ENCODE results near the gene KCNMA1.

Gene KCNMA1

GRCh38 chr10:77338143-77338542 is 299.5 kb downstream of the KCNMA1 start:
- whole genome bisulfite sequencing: 88% methylated on average over 4 of the region's 4 CpGs
- H3K4me3 ChIP-seq (ENCODE audit: low read length): no peak overlapping the region
- H3K27ac ChIP-seq (ENCODE audit: low read depth, low read length): no peak overlapping the region
- no peaks in the 10 kb centered on the region for H3K27me3 ChIP-seq (ENCODE audit: insufficient read depth, low read length)
- H3K36me3 ChIP-seq (ENCODE audit: insufficient read depth, low read length): no peaks in the 10 kb centered on the region
- no peak overlapping the region for H3K9ac ChIP-seq (ENCODE audit: low read depth, low read length)
- H3K9me3 ChIP-seq (ENCODE audit: insufficient read depth, low read depth, low read length): peaks cover 8% of the 10 kb centered on the region; the same call in 1 of the 2 replicates
- H3K4me1 ChIP-seq (ENCODE audit: insufficient read depth, low read length): no peaks in the 10 kb centered on the region

- Histone ChIP-seq H3K27me3 (ENCODE audit: insufficient read depth, low read length) (no peaks in the 10 kb centered on the region), H3K27ac (ENCODE audit: low read depth, low read length) (no peak overlapping the region), H3K4me3 (ENCODE audit: low read length) (no peak overlapping the region), H3K9ac (ENCODE audit: low read depth, low read length) (no peak overlapping the region), H3K4me1 (ENCODE audit: insufficient read depth, low read length) (no peaks in the 10 kb centered on the region), H3K36me3 (ENCODE audit: insufficient read depth, low read length) (no peaks in the 10 kb centered on the region), H3K9me3 (ENCODE audit: insufficient read depth, low read depth, low read length) (peaks cover 4% of the 10 kb centered on the region; the same call in 1 of the 2 replicates)
- 100% methylated on average over 1 of the region's 2 CpGs for WGBS
Observed at GRCh38 chr10:77334501-77334900, 303.1 kb downstream of the KCNMA1 start.

- no peak overlapping the region for H3K27ac ChIP-seq (ENCODE audit: low read depth, low read length)
Observed at GRCh38 chr10:77333610-77334340, 303.8 kb downstream of the KCNMA1 start.

GRCh38 chr10:77332256-77332655 is 305.4 kb downstream of the KCNMA1 start:
- Histone ChIP-seq H3K27ac (ENCODE audit: low read depth, low read length) (no peak overlapping the region), H3K4me3 (ENCODE audit: low read length) (no peak overlapping the region), H3K9ac (ENCODE audit: low read depth, low read length) (no peak overlapping the region), H3K9me3 (ENCODE audit: insufficient read depth, low read depth, low read length) (no peaks in the 10 kb centered on the region), H3K27me3 (ENCODE audit: insufficient read depth, low read length) (no peaks in the 10 kb centered on the region), H3K36me3 (ENCODE audit: insufficient read depth, low read length) (no peaks in the 10 kb centered on the region), H3K4me1 (ENCODE audit: insufficient read depth, low read length) (no peaks in the 10 kb centered on the region)

More at GRCh38 chr10:77333610-77334340, 303.8 kb downstream of the KCNMA1 start:
- Histone ChIP-seq H3K27me3 (ENCODE audit: insufficient read depth, low read length) (no peaks in the 10 kb centered on the region), H3K4me3 (ENCODE audit: low read length) (no peak overlapping the region), H3K4me1 (ENCODE audit: insufficient read depth, low read length) (no peaks in the 10 kb centered on the region), H3K9ac (ENCODE audit: low read depth, low read length) (no peak overlapping the region), H3K36me3 (ENCODE audit: insufficient read depth, low read length) (no peaks in the 10 kb centered on the region), H3K9me3 (ENCODE audit: insufficient read depth, low read depth, low read length) (no peaks in the 10 kb centered on the region)
- 91% methylated on average over 8 of the region's 8 CpGs for WGBS

GRCh38 chr10:77328272-77328816 is 309.3 kb downstream of the KCNMA1 start:
- no peaks in the 10 kb centered on the region for H3K9me3 ChIP-seq (ENCODE audit: insufficient read depth, low read depth, low read length)
- no peak overlapping the region for H3K4me3 ChIP-seq (ENCODE audit: low read length)
- peaks cover 12% of the 10 kb centered on the region; the same call in 1 of the 2 replicates for H3K4me1 ChIP-seq (ENCODE audit: insufficient read depth, low read length)
- no peak overlapping the region for H3K9ac ChIP-seq (ENCODE audit: low read depth, low read length)
- 66% methylated on average over 5 of the region's 6 CpGs for WGBS
- H3K27me3 ChIP-seq (ENCODE audit: insufficient read depth, low read length): no peaks in the 10 kb centered on the region
- H3K27ac ChIP-seq (ENCODE audit: low read depth, low read length): no peak overlapping the region
- H3K36me3 ChIP-seq (ENCODE audit: insufficient read depth, low read length): no peaks in the 10 kb centered on the region

GRCh38 chr10:77325233-77325537 is 312.4 kb downstream of the KCNMA1 start:
- H3K9ac ChIP-seq (ENCODE audit: low read depth, low read length): no peak overlapping the region
- 76% methylated on average over 4 of the region's 4 CpGs for WGBS
- H3K4me3 ChIP-seq (ENCODE audit: low read length): no peak overlapping the region
- H3K9me3 ChIP-seq (ENCODE audit: insufficient read depth, low read depth, low read length): no peaks in the 10 kb centered on the region
- H3K4me1 ChIP-seq (ENCODE audit: insufficient read depth, low read length): peaks cover 12% of the 10 kb centered on the region; the same call in 1 of the 2 replicates
- H3K27me3 ChIP-seq (ENCODE audit: insufficient read depth, low read length): no peaks in the 10 kb centered on the region
- no peak overlapping the region for H3K27ac ChIP-seq (ENCODE audit: low read depth, low read length)
- H3K36me3 ChIP-seq (ENCODE audit: insufficient read depth, low read length): no peaks in the 10 kb centered on the region

GRCh38 chr10:77321838-77322237 is 315.8 kb downstream of the KCNMA1 start:
- Histone ChIP-seq H3K4me3 (ENCODE audit: low read length) (no peak overlapping the region), H3K9ac (ENCODE audit: low read depth, low read length) (no peak overlapping the region), H3K4me1 (ENCODE audit: insufficient read depth, low read length) (peaks cover 12% of the 10 kb centered on the region; the same call in 1 of the 2 replicates), H3K27me3 (ENCODE audit: insufficient read depth, low read length) (no peaks in the 10 kb centered on the region), H3K27ac (ENCODE audit: low read depth, low read length) (no peak overlapping the region), H3K36me3 (ENCODE audit: insufficient read depth, low read length) (no peaks in the 10 kb centered on the region), H3K9me3 (ENCODE audit: insufficient read depth, low read depth, low read length) (no peaks in the 10 kb centered on the region)
- WGBS: 95% methylated on average over 3 of the region's 3 CpGs

GRCh38 chr10:77320971-77321471 is 316.6 kb downstream of the KCNMA1 start:
- Histone ChIP-seq H3K27ac (ENCODE audit: low read depth, low read length) (no peak overlapping the region), H3K27me3 (ENCODE audit: insufficient read depth, low read length) (no peaks in the 10 kb centered on the region), H3K4me1 (ENCODE audit: insufficient read depth, low read length) (peaks cover 12% of the 10 kb centered on the region; the same call in 1 of the 2 replicates), H3K4me3 (ENCODE audit: low read length) (no peak overlapping the region), H3K36me3 (ENCODE audit: insufficient read depth, low read length) (no peaks in the 10 kb centered on the region), H3K9ac (ENCODE audit: low read depth, low read length) (no peak overlapping the region), H3K9me3 (ENCODE audit: insufficient read depth, low read depth, low read length) (no peaks in the 10 kb centered on the region)
- WGBS: 88% methylated on average over 2 of the region's 2 CpGs

- H3K36me3 ChIP-seq (ENCODE audit: insufficient read depth, low read length): no peaks in the 10 kb centered on the region
- 90% methylated on average over 3 of the region's 3 CpGs for WGBS
- H3K27me3 ChIP-seq (ENCODE audit: insufficient read depth, low read length): no peaks in the 10 kb centered on the region
- H3K4me1 ChIP-seq (ENCODE audit: insufficient read depth, low read length): peaks cover 4% of the 10 kb centered on the region
- H3K9me3 ChIP-seq (ENCODE audit: insufficient read depth, low read depth, low read length): no peaks in the 10 kb centered on the region
- no peak overlapping the region for H3K9ac ChIP-seq (ENCODE audit: low read depth, low read length)
- H3K27ac ChIP-seq (ENCODE audit: low read depth, low read length): no peak overlapping the region
- no peak overlapping the region for H3K4me3 ChIP-seq (ENCODE audit: low read length)
Observed at GRCh38 chr10:77319557-77319956, 318.1 kb downstream of the KCNMA1 start.

GRCh38 chr10:77318739-77319138 is 318.9 kb downstream of the KCNMA1 start:
- Histone ChIP-seq H3K4me3 (ENCODE audit: low read length) (no peak overlapping the region), H3K9me3 (ENCODE audit: insufficient read depth, low read depth, low read length) (no peaks in the 10 kb centered on the region), H3K36me3 (ENCODE audit: insufficient read depth, low read length) (no peaks in the 10 kb centered on the region), H3K27ac (ENCODE audit: low read depth, low read length) (no peak overlapping the region), H3K27me3 (ENCODE audit: insufficient read depth, low read length) (no peaks in the 10 kb centered on the region), H3K4me1 (ENCODE audit: insufficient read depth, low read length) (peaks cover 9% of the 10 kb centered on the region), H3K9ac (ENCODE audit: low read depth, low read length) (no peak overlapping the region)
- WGBS: 93% methylated on average over 3 of the region's 3 CpGs

- Histone ChIP-seq H3K27ac (ENCODE audit: low read depth, low read length) (no peak overlapping the region), H3K9me3 (ENCODE audit: insufficient read depth, low read depth, low read length) (no peaks in the 10 kb centered on the region), H3K4me1 (ENCODE audit: insufficient read depth, low read length) (peaks cover 9% of the 10 kb centered on the region), H3K4me3 (ENCODE audit: low read length) (no peak overlapping the region), H3K9ac (ENCODE audit: low read depth, low read length) (no peak overlapping the region), H3K36me3 (ENCODE audit: insufficient read depth, low read length) (no peaks in the 10 kb centered on the region), H3K27me3 (ENCODE audit: insufficient read depth, low read length) (no peaks in the 10 kb centered on the region)
- WGBS: 87% methylated on average over 5 of the region's 5 CpGs
Observed at GRCh38 chr10:77317221-77317620, 320.4 kb downstream of the KCNMA1 start.

All from HUES64 (cell line).